ENCODE results near the gene PRMT7.

The PRMT7 gene

GRCh38 chr16:68399456-68399855 is 88.6 kb downstream of the PRMT7 start:
- no peak for DNase-seq

GRCh38 chr16:68400083-68400923 is 89.5 kb downstream of the PRMT7 start:
- DNase-seq = no peak

- DNase-seq = peak in 1 of 5 donors; percentile 16
Observed at GRCh38 chr16:68400924-68401460, 90.2 kb downstream of the PRMT7 start.

- no peak for DNase-seq
Observed at GRCh38 chr16:68401871-68402747, 91.3 kb downstream of the PRMT7 start.

GRCh38 chr16:68402748-68403040 is 91.9 kb downstream of the PRMT7 start:
- no peak for DNase-seq

- no peak for DNase-seq
Observed at GRCh38 chr16:68403177-68403576, 92.4 kb downstream of the PRMT7 start.

- no peak for DNase-seq
Observed at GRCh38 chr16:68403704-68404103, 92.9 kb downstream of the PRMT7 start.

- no peak for DNase-seq
Observed at GRCh38 chr16:68404736-68405345, 94.0 kb downstream of the PRMT7 start.

- no peak for DNase-seq
Observed at GRCh38 chr16:68406458-68407152, 95.8 kb downstream of the PRMT7 start.

Data from T-helper 1 cell (primary cell).